Measurements from ENCODE around the gene TNS2.
"Not testable (repeated sequence)": the region's sequence is repeated elsewhere in the genome, so short reads cannot be mapped to it uniquely, and the experiment has no call there.

TNS2 gene

DNA sequence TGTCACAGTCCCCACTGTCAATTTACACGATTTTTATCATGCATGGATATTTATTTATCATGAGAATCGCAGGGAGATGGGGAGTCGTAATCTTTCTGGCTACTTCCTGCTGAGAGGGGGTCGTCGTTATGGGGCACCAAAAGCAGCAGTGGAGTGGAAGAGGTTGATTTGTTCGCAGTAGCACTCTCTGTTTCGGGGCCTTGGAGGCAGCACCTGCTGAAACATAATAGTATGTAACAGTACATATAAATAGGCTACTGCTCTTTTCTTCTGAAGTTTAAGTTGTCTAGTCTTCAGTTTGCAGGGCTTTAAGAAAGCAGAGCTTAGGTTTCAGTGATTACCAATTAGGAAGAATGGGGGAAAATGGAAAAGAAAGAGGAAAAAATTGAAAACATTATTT, 57.3 kb downstream of the TNS2 start:
- DNase-seq (ENCODE audit: low read depth in 3 of 3, low spot score in 1 of 3) = no peak

DNA sequence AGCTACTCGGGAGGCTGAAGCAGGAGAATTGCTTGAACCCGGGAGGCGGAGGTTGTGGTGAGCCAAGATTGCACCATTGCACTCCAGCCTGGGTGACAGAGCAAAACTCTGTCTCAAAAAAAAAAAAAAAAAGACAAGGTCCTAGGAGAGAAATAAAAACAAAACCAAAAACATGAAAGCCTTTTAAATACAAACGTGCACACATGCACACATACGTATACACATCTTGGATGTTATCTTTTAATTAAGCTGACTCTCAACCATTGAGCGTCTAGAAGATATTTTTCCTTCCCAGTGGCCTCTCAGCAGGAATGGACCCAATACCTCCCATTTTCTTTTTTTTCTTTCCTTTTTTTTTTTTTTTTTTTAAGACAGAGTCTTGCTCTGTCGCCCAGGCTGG, 62.6 kb downstream of the TNS2 start:
- not testable (repeated sequence) for DNase-seq (ENCODE audit: low read depth in 3 of 3, low spot score in 1 of 3)

DNA sequence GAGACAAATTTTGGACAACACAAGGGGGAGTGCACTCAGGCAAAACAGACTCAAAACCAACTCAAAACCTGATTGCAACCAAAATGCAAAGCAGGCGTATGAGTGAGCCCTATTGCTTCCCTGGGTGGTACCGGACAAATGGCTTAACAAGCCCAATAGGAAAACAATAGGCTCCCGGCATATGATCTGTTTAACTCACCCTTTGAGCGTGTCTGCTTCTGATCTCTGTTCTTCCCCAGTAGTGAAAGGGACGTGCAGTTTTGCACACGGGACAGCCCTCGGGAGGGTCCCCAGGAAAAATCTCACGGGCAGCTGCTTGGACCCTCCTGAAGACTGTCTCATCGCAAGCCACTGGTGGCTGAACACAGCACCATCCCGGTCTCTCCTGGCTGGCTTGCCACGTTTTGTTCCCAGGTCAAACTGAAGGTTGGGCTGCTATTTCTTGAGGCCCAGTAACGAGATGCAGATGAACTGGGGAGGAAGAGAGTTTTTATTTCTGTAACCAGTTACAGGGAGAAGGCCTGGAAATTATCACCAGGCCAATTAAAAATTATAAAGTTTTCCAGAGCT, 63.4 kb downstream of the TNS2 start:
- DNase-seq (ENCODE audit: low read depth in 3 of 3, low spot score in 1 of 3) = no peak

DNA sequence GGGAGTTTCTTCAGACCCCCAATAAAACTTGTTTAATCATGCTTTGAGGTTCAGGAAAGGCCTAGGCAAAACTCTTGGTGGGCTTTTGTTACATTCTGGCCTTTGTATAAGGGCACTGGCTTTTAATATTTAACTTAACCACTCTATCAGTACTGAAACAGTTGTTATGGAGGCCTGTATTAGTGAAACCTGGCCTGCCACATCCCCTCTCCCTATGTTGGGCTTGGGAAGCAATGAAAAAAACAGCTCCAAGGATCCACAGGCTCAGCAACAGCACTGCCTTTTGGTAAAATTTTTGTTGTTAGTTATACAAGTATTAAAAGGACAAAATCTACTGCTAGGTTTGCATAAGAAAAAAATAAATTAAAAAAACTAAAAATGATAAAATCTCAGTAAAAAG, 64.1 kb downstream of the TNS2 start:
- no peak for DNase-seq (ENCODE audit: low read depth in 3 of 3, low spot score in 1 of 3)

Measured in stimulated activated CD4-positive, alpha-beta T cell treated with anti-CD3 and anti-CD28 coated beads, TNF-alpha, amount 100 ng/mL, for 1 hour (primary cell).